NCI-H2227 (cell line): ENCODE data around the gene TMTC2.
"Not testable (repeated sequence)": the region's sequence is repeated elsewhere in the genome, so short reads cannot be mapped to it uniquely, and the experiment has no call there.

Source experiments
- DNase-seq: peaks from one replicate; lab custom pipeline; 2025; ENCODE audit not compliant: unreplicated experiment; lab: John Stamatoyannopoulos, UW

TMTC2 gene

GRCh38 chr12:82783435-82783834, 96.7 kb downstream of the TMTC2 start:
- DNase-seq, result no peak

DNA sequence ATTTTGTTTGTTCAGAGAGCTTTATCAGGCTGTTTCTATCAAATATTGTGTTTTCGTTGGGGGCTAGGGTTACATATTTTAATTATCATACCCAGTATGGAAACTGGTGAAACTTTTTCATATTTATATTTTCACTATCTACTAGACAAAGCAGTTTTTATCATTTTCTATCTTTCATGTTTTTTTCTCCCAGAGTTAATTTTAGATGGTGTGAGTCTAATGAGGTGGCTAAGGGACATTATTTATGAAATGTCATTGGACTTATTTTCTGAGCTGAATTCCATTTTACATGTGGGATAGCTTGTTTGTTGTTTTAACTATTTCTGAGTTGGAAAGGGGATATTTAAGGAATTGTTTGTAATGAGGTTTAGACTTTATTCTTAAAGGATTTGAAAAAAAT, 100.3 kb downstream of the TMTC2 start:
- no peak for DNase-seq

- no peak for DNase-seq
These were observed 101.9 kb downstream of the TMTC2 start for GRCh38 chr12:82788594-82788993.

DNA sequence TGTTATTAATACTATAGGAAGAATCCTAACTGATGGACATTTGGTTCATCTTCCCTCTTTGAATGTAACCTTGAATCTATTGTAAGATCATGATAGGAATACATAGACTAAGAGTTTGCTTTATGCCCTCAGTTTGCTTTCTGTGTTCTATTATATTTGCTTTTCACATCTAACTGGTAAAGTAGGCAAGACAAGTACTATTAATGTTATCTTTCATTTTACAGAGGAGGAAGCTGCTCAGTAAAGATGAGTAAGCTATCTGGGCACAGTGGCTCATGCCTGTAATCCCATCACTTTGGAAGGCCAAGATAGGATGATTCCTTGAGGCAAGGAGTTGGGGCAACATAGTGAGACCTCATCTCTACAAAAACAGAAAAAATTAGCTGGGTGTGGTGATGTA, 103.0 kb downstream of the TMTC2 start:
- no peak for DNase-seq

DNA sequence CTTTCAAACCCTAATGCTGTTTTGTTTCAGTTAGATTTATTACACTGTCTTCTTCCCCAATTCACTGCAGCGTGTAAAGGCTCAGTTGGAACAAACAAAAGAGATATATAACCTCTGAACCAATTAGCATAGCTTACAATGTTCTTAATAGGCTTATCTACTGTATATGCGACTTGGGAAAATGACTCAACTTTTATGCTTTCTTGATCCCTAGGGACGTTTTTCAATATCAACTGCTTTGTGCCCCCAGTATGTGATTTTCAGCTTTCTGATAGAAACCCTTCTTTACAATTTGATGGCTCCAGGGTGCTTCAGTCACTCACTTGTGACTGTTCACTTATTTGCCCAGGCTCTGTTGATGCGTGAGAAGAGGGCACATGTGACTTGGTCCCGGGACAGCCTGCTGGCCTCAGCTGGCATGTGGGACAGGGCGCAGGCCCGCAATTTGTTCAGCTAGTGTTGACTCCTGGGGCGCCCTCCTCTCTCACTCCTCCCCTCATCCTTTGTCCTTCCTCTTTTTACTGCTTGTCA, 107.1 kb downstream of the TMTC2 start:
- no peak for DNase-seq

- no peak for DNase-seq
These were observed 110.8 kb downstream of the TMTC2 start for GRCh38 chr12:82797480-82797879.

DNA sequence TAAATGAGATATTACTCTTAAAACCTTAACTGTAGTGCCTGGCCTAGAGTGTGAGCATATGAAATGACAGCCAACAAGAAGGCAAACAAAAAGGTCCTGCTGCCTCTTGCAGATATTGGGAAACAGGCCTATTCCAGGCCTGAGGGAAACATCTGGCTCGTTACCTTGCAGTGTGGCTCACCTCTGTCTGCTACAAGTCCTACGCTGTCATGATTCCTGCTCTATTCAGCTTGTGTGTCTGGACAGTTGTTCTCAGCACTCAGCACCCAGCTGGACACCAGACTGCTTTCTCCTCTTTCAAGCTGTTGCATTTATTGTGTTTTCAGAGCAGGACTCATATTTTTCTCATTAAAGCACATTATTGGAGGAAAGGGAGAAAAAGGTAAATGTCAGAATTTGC, 113.5 kb downstream of the TMTC2 start:
- no peak for DNase-seq

- no peak for DNase-seq
These were observed 115.4 kb downstream of the TMTC2 start for GRCh38 chr12:82801951-82802610.

DNA sequence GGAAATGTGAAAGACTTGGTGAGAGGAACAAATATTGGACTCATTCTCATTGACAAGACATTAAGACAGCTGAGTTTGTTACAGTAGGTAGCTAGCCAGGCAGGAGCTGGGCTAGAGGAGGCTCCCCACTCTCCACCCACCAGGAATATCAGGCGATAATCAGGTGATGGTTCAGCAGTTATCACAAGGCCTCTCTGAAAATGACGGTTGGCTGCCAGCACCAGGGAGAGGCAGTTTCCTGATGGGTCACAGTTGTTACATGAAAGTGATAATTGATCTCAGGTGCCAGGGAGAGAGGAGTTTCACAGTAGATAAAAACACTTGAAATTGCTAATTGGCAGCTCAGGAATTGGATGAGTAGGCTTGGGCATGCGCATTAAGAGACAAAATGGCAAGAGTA, 116.5 kb downstream of the TMTC2 start:
- DNase-seq, result no peak

DNA sequence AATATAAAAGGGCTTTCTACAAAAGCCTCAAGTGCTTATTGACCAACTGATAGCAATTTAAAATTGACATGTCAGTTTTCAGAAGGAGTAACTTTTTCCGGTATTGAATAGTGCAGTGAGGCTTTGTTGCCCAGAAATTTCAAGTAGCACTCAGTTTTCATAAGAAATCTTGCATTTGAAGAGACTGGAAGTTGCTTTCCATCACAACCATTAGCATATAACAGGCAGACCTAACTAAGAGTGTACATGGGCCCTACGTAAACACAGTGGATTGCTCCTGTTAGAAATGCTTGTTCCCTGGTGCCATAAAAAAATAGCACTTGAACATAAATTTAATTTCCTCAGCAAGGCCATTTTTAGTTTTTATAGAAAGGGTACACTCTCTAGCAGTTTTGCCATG, 117.9 kb downstream of the TMTC2 start:
- no peak for DNase-seq

DNA sequence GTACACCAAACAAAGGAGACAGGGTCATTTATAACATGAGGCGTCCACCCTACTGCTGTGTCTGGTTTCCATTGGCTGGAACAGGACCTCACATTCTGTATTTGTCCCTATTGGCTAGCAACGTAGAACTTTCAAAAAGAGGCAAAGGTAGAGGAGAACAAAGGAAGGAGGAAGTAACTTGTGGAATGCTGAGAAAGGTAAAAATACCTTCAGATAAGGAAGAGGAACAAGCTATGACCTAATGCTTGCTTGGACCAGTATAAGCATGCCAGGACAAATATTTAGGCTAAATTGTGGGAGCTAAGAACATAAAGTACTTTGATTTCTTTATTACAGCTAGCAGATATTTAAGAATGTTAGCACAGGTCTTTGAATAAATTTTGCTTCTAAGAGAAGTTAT, 118.3 kb downstream of the TMTC2 start:
- not testable (repeated sequence) for DNase-seq

- no peak for DNase-seq
These were observed 119.2 kb downstream of the TMTC2 start for GRCh38 chr12:82805812-82806497.

- no peak for DNase-seq
These were observed 120.5 kb downstream of the TMTC2 start for GRCh38 chr12:82807132-82807737.

GRCh38 chr12:82810568-82810967, 123.9 kb downstream of the TMTC2 start:
- DNase-seq, result no peak

DNA sequence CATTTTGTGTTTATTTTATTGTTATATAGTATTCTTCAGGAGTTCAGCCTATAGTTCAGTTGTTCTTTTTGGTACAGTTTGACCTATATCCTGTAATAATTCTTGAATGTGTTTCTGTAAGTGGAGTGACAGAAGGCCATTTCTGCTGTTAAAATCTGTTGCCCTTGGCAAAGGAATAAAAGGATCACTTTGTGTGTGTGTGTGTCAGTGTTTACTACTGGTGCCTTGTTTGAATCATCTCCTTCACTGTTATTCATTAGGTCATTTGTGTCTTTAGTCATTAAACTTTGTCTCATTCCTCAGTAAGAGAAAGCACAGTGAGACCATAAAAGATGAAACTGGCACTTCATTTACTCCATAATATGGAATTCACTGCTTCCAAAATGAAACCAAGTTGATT, 130.7 kb downstream of the TMTC2 start:
- DNase-seq, result no peak

GRCh38 chr12:82818271-82819035, 131.7 kb downstream of the TMTC2 start:
- no peak for DNase-seq

DNA sequence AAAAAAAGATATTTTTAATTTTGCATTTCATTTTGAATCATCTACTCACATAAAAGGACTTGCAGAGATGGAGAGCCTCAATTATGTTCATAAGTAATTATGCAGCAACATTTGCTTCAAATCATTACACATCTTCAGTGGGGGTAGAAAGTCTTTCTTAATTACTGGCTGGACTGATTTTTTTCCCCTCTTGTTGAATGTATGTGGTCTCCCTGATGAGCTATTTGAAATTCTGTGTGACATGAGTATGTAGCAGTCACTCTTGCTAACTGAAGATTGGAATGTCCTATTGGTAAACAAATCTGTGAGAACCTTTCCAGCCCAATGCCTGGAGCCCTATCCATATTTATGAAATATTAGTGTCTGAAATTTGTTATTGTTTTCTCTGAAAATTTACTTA, 139.8 kb downstream of the TMTC2 start:
- no peak for DNase-seq

DNA sequence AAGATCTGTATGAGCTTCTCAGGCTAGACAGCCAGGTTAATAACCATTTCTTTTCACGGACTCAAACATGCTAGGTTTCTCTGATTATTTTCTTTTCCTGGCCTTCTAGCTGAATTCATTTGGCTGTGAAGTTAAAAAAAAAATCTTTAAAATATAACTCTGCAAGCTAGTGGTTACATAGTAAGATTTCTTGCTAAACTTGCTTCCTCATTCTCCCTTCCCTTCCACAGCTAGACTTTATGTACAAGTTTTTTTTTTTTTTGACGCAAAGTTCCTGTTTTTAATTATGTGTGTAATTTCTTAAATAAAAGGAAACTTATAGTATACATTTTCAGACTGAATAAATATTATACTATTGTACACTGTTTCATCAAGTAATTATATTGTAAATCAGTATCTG, 145.4 kb downstream of the TMTC2 start:
- DNase-seq, result no peak

GRCh38 chr12:82832981-82833380, 146.3 kb downstream of the TMTC2 start:
- no peak for DNase-seq

DNA sequence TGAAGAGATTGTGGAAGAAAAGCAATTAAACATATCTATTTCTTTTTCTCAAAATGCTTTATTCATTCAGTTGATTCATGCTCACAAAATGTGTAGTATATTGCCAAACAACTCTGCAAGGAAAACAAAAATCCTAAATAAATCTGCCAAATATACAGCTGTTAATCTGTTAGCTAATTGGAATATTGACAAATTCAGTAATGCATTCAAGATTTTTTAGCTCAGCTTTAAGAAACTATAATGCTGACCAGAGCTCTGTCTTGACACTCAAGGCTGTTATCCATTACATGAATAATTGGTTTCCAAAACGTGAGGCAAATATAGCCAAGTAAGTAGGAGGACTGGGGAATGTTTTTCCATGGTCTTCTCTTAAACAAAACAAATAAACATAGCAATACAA, 146.8 kb downstream of the TMTC2 start:
- no peak for DNase-seq

GRCh38 chr12:82835217-82835616, 148.5 kb downstream of the TMTC2 start:
- DNase-seq, result no peak
